ENCODE results near the gene BMP6.

- TF ChIP-seq GATA3 (IDR thresholded peaks at IDR 0.05; ENCODE audit: low read depth, low read length) (no peak), GATA2 (IDR thresholded peaks at IDR 0.05; ENCODE audit: low read depth, low read length) (no peak)
These were observed 89.8 kb downstream of the BMP6 start for GRCh38 chr6:7815716-7816115.

Data from SH-SY5Y (cell line).